NK-92 (cell line): ENCODE data around the gene RALGPS1.

Source experiments
- DNase-seq: peaks from one replicate; lab custom pipeline; 2025; ENCODE audit not compliant: unreplicated experiment; lab: John Stamatoyannopoulos, UW

RALGPS1 gene

DNA sequence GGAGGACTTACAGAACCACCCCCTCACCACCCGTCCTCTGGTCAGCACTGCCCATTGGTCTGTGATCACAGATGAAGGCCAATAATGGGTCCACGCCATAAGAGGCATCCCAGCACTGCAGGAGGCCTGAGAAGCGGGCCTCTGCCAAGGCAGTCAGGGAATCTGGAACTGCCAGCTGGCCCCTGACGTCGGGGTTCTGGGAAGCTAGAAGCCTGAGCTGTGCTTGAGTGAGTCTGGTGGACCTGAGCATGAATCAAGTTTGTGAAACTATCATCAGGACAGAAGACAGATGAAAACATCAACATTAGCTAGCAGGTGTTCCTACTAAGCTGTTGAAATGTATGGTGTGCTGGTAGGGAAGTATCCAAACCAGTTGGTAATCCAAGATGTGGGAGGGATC is 200.0 kb downstream of the RALGPS1 start:
- no peak for DNase-seq

DNA sequence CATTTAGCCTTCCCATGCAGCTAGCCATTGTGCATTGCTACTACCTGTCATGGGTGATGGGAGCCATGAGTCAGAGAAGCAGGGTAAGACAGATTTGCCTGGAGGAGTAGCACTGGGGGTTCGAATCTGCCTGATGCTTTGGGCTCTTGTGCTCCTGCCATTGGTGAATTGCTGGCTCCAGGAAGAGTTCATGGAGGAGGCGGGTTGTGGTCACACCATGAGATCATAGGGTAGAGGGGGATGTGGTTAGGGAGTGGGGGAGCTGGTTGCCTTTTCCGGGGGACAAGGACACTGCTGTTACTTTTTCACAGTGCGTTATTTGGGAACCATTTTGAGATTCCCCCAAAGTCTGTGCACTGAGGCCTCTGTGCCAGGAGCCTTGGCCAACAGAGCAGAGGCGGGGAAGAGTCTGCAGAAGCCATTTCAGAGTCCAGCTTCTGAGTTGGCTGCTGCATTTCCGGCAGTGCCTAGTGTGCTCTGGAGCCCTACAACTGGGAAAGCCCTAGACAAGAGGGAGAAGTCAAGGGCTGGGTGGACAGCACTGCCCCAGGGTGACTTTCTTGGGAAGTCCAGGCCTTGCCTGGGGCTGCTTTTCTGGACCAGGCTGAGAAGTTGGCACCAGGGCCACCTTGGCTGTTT is 201.6 kb downstream of the RALGPS1 start:
- no peak for DNase-seq

DNA sequence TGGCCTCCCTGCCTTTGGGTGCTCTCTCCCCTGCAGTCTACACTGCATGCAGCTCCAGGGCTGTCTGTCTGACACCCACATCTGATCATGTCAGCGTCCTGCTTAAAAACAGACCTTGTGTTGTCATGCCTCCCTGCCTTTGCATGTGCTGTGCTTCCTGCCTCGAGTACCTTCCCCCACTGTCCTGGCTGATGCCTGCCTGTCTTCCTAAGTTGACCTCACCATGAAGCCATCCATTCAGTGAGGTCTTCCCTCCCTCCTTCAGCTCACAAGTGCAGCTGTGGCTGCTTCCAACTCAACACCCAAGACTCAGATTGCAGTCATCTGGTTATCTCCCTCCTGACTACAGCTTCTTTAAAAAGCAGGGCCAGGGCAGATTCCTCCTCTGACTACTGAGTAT is 202.4 kb downstream of the RALGPS1 start:
- no peak for DNase-seq

DNA sequence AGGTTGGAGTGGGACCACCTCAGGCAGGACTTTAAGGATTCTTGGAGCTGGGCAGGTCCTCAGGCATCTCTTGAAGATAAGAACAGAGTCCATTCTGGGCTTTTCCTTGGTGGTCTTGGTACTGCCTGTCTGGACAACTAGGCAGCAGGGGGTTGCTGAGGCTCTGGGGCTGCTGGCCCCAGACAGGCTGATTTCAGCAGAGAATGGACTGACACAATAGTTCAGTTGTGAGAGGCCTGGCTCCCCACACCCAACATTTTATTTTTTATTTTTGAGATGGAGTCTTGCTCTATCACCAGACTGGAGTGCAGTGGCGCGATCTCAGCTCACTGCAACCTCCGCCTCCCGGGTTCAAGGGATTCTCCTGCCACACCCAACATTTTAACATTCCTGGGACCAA is 203.2 kb downstream of the RALGPS1 start:
- no peak for DNase-seq

DNA sequence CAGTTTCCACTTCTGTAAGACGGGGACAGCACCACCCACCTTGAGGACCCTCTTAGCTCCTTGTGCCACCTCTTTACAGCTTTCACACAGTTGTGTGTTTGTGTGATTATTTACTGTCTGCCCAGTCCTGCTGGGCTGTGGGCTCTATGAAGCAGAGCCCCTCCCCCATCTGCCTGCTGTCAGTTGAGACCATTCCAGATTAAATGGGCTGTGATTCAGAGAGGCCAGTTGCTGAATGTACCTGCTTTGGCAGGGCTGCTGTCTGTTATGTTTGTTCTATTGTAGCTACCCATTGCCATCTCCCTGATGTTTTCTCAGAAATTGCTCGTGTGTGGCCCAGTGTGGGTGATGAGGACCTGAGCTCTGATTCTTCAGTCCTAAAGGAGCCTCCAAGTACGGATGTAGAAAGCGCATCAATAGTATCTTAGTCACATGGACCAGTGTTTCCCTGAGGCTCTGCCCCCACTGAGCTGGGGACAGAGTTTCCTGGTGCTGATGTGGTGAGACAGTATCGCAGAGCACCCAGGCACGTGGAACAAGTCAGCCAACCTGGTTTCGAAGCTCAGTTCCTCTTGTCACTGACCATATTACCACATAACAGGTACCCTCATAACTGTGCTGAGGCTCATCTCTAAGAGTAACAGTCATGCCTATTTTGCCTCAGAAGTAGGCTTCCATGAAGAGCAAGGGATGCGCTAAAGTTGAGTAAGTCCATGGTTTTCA is 204.2 kb downstream of the RALGPS1 start:
- no peak for DNase-seq

DNA sequence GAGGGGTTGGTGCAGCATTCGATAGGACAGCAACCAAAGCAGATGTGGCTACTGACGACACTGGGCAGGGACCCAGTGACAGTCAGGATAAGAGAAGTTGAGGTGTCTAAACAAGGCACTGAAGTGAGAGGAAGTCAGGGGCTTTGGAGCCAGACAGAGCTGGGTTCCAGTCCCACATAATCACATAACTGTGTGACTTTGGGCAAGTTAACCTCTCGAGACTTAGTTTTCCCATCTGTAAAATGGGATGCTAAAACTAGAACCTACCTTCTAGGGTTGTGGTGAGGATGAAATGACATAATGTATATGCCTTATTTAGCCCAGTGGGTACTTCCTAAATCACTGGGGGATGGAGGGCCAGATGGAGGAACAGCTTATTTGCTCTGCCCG is 204.7 kb downstream of the RALGPS1 start:
- no peak for DNase-seq

DNA sequence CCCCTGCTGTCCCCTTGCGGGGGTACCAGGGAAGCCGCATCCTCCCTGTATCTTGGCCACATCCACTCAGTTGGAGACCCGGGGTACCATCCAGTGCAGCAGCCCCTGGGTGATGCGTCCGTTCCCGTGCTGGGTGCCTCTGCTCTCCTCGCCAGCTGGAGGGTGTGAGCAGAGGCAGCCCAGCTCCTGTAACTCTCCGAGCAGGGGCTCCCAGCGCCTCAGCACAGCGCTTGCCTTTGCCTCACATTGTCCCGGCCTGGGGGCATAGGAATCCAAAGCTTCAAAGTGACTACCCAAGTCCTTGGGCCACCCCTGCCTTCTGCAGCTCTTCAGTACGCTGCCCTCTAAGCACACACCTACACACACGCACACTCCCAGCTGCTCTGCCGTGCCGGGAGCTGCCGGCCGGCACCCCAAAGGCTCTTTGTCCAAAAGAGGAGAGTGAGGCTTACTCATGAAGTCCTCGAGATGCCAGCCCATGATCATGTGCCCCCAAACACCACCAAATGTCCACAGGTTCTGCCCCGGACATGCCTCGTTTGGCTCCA is 207.1 kb downstream of the RALGPS1 start:
- DNase-seq, result no peak

DNA sequence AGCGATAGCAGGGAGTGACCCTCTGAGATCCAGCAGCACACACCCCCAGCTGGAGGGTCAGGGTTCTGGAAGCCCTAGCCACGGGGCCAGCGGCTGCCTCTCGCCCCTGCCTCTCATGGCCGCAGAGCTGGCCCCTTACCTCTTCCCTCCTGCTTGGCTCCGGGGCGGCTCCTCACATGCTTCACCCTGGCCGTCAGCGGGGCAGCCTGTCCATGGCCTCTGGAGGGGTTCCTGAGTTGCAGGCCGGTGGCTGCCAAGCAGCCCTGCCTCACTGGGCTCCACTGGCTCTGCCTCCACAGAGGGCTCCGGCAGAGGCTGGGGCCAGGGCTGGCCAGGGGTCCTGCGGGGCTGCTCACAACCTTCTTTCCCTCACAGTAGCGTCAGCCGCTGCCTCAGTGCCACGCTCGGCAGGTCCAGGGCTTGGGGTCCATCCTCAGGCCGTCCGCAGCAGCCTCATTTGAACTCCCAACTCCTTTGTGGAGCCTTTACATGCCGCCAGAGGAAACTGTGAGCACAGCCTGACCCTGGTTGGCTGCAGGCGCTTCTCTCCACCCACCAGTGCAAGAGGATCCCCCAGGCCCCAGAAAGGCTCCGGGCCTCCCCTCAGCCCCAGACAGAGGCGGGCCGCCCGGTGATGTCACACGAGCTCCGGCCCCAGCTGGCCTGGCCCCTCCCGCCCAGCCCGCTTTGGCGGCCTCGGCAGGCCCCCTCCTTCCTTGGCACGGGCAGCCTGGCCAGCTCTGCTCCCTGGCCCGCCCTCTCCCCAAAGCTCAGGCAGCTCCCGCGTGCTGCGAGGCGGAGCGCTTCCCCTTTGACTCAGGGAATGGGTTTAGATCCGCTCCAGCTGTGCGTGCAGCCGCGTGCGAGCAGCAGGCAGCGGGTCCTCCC is 207.8 kb downstream of the RALGPS1 start, which contains the start of gene ANGPTL2:
Gene ANGPTL2, minus strand, starts transcription at position 460 of the 888 bp plus-strand sequence. CDS start 13,904 bp downstream, outside the sequence.
- DNase-seq, result no peak

DNA sequence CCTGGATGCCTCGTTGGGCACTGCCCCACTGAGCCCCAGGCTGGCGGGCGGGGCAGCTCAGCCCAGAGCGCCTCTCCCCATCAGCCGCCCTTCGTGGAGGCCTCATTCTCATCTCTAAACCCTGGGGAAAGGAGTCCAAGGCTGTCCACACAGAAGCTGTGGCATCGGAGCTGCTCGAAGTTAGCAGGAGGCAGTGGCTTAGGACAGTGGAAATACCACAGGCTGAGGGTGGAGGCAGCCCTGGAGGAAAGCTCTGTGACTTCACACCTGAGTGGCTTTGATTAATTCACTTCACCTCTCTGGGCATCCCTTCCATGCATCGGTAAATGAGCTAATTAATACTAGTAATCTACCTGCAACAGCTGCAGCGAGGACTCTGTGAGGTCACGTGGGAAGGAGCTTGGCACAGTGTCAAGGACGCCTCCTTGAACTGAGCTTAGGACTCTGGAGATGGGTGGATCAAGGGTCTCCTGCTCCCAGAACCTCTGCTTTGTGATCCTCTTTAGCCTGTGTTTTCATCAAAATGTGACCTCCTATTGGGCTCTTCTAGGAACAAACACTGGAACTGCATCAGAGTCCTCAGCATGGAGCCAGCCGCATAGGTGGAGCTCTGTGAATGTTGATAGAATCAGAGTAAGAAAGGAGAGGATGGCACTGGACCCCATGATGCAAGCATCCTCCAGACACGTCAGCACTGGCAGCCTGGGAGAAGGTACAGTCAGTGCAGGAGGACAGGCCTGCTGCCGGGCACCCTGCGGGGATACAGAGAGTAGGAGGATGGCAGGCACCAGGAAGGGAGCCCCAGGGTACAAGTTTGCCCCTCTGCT is 208.7 kb downstream of the RALGPS1 start:
- no peak for DNase-seq

DNA sequence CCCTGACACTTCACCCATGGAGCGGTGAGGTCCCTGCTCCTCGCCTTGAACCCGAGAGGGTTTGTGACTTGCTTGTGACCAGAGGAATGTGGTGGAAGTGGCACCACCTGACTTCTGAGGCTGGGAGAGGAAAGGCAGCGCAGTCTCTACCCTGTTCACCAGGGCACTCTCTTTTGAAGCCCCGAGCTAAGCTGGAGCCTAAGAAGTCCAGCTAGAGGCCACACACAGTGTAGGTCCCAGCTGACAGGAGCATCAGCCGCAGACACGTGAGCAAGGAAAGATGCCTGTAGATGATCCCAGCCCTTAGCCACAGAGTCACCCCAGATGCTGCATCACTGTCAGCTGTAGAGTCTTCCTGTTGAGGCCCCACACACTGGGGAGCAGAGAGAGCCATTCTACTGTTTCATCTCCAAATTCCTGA is 209.5 kb downstream of the RALGPS1 start:
- DNase-seq, result no peak

DNA sequence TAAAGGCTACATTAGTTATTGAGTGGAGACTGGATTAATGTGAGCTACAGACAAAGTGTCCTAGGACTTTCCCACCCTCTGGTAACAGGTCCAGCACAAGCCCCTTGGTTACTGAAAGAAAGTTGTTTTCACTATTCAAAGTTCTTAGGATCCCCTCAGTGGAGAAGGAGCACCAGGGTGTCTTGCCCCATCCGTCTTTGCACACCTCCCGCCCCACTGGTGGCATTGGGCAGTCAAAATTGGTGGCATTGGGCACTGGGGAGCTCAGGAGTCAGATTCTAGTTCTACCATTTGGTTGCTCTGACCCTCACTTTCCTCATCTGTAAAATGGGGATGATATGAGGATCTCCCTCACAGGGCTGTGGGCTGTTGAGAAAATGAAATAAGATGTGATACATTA is 210.2 kb downstream of the RALGPS1 start:
- DNase-seq, result no peak

DNA sequence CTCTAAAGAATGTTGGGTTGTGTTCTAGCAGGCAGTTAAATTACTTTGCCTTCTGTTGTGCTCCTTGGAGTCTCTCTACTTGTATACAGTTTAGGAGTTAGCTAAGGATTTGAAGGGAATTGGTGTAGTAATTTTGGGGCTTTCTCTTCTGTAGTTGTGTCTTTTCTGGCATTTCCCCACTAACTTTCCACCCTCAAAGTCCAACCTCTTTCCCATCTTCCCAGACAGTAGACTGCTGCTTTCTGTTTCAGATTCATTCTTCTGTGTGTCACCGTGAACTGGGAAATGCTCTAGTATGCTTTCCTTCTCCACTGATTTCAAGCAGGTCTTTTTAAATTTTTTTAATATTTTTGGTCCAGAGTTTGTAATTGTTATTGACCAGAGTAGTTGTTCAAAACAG is 212.4 kb downstream of the RALGPS1 start:
- DNase-seq, result no peak

DNA sequence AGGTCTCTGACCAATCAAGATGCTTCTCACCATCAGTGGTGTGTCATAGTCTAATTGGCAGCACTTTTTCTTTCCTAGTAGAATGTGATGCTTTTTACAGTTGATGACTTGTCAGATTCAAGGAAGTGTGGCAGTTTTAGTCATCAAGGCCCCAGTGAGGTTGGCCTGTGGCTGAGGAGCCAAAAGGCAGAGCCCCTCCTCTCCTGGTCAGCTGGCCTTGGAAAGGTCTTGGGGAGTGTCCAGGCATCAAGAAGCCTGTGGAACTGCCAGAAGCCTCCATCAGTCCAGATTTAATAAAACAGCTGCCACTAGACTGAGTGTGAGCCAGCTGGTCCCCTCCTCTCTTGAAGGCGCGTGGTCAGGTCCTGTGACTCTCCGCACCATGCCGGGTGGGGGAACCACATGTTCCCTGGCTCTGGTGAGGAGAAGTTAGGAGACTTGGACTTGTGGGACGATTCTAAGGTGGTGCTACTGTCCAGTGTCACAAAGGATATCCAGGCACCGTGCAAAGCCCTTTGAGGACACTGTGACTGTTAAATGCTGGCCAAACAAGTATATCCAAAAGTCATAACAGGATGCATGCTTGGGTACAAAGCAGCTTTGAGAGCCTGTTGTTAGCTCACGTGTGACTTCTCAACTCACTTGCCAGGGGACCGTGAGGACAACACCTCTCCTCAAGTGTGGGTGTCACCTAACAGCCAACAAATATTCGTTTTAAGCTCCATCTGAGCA is 213.9 kb downstream of the RALGPS1 start:
- no peak for DNase-seq

DNA sequence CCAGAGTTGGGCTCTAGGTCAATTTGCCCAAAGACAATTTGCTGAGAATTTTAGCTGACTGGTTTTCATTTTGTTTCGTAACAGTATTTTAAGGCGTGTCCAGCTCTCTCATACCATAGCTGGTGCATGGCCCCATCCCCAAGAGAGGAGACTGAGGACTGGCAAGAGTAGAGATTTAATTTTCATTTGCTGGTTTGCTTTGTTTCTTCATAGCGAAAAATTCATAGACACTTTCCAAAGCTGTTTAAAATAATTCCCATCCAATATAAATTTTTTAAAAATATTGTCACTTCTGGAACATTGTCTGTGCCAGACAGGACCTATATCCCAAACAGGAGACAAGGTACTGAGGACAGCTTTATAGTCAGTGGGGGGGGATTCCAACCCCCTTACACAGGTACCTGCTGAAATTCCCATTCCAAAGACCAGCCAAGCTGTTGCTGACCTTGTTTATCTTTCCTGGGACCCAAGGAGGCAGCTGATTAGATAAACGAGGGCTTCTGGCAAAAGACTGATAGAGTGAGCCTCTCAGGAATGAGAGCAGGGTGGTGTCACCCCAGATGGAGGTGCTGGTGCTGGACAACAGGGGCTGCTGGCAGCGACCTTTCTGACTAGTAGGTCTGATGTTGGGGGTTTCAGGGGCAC is 214.6 kb downstream of the RALGPS1 start:
- DNase-seq, result no peak

DNA sequence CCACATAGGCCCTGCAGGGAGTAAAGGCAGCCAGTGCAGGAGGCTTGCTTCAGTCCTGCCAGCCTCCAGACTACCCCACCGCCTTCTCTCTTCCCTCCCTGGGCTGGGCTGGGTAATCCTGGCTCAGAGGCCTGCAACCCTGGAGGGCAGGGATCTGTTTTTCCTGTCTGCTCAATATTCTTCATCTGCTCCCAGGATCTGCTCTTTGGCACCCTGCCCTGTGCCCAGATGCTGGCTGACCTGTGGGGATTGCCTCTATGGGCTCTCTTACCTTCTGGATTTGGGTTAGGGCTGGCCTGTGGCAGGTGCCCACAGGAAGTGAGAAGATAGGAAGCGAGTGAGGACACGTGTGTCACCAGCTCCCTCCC is 215.1 kb downstream of the RALGPS1 start:
- no peak for DNase-seq

DNA sequence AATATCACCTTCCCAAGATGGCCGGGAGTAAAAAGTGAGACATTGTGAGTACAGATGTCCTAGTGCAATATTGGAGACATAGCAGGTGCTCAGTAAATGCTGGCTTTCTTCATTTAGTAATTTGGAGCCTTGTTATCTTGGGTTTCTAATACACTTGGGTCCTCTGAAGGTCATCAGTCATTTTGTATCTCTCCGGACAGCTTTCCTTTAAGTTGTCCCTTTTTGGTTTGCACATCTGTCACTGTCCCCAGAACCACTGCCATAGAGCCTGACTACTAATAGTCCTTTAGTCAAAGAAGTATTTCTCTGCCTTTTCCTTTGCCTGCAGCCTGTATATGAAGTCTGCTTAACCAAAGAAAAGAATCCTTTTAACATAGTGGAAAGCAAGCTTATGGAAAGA is 215.7 kb downstream of the RALGPS1 start:
- no peak for DNase-seq

DNA sequence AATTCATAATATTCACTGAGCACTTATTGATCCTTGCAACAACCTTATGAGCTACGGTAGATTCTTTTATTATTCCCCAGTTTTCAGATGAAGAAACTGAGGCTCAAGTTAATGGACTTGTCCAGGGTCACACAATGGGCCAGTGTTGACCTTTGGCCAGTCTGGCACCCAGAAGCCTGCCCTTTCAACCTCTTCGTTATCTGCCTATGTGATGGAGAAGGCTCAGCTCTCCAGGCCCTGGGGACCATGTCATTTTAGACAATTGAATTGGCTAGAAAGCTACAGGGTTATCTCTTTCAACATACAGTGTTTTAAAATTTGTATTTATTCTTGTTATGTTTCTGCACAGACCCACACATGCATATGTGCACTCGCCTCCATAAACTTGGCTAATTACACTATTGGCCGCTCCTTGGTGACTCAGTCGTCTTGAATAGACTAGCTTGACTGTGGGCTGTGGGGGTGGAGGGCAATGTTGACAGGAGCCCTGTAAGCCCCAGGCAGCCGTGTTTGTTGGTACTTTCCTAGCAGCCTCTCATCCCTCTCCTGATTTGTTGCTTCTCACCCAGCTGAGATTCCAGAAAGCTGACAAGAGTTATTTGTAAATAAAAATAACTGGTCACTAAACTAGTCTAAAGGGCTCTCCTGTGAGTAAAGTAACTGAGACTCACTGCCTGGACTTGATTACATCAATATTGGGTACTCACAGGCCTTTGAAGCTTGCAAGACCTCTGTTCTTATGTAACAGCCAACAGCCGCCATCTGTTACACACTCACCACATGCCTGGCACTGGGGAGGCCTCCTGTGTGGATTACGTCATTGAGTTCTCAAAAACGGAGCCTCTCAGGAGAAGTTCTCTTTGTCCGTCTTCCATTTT is 216.3 kb downstream of the RALGPS1 start:
- DNase-seq, result no peak

DNA sequence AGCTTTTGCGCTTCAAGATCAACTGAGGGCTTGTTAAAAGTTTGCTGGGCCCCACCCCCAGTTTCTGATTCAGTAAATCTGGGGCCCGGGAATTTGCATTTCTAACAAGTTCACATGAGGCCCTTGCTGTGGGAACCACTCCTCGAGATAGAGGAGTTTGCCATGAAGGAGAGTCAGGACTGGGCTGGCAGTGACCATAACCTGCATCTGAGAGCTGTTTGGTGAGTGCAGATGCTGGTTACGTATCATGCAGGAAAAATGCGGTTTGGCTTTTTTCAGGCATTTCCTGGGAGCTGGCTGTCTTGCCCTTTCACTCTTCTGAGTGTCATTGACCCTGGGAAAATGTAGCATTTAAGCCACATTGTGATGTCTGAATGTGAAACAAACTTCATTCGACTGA is 217.3 kb downstream of the RALGPS1 start:
- no peak for DNase-seq

DNA sequence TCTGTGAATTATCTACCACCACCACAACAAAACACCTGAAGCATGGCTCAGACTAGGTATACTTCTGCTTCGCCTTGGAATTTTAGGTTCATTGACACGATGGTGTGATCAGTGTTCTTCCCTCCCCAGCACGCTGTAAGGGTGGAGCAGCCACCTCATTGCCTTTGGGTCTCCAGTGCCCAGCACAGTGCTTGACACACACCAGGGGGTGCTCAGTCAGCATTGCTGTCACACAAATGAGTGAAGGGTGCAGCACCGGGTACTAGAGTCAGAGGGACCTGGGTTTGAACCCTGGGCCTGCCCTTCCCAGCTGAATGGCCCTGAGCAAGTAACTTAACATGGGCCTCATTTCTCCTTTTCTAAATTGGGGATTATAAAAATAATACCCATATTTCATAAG is 217.8 kb downstream of the RALGPS1 start:
- no peak for DNase-seq
